Naive thymus-derived CD4-positive, alpha-beta T cell (primary cell): ENCODE data around the gene PRR14. TPM values are rescaled to one million over a fixed set of nuclear protein-coding genes. Genes with fewer than 3 reads are reported as not detected.

Experiments used
- ATAC-seq: fragments of 150-1000 bp; cut with Tn5 transposase; 2 replicates; pipeline ENCODE4 v1.10.0; 2021; ENCODE audit warnings: mild to moderate bottlenecking, moderate library complexity
- CTCF ChIA-PET: fragments of 350-600 bp; sonication (Branson Sonifier 250); formaldehyde crosslinking; loops from one replicate; lab custom pipeline; 2021; ENCODE audit warnings: antibody characterized with exemption; lab: Charles Lee
- POLR2A ChIA-PET: fragments of 350-600 bp; sonication (Branson Sonifier 250); formaldehyde crosslinking; loops from one replicate; lab custom pipeline; 2021; ENCODE audit warnings: antibody characterized with exemption, inconsistent platforms; lab: Charles Lee
- DNase-seq, 9 donors: peaks; one replicate each; pipeline versions ENCODE4 v3.0.0 to v3.0.0-alpha.2; 2020 to 2022; ENCODE audit warnings: mixed read lengths in 1 of 9
- H3K27ac ChIP-seq: one replicate; pipeline ENCODE4 v1.7.0; 2013; ENCODE audit warnings: mild to moderate bottlenecking, low read depth, low read length, moderate library complexity
- H3K27me3 ChIP-seq, 2 donors: one replicate each; pipeline ENCODE4 v1.7.0; 2013; ENCODE audit warnings: low read length in 2 of 2, mild to moderate bottlenecking in 2 of 2, moderate library complexity in 2 of 2; ENCODE audit not compliant: control insufficient read depth in 2 of 2, insufficient read depth in 2 of 2
- H3K36me3 ChIP-seq, 3 experiments: 1 replicate in 2 of 3; 2 replicates in 1 of 3; pipeline ENCODE4 v1.7.0; 2013; ENCODE audit warnings: low read length in 3 of 3, mild to moderate bottlenecking in 3 of 3, moderate library complexity in 1 of 3; ENCODE audit not compliant: insufficient read depth in 3 of 3, control insufficient read depth in 2 of 3
- H3K4me1 ChIP-seq, 2 donors: one replicate each; pipeline ENCODE4 v1.7.0; 2013; ENCODE audit warnings: low read length in 2 of 2, mild to moderate bottlenecking in 2 of 2, moderate library complexity in 1 of 2; ENCODE audit not compliant: control insufficient read depth in 2 of 2, insufficient read depth in 2 of 2
- H3K4me3 ChIP-seq: 2 replicates; pipeline ENCODE4 v1.7.0; 2013; ENCODE audit warnings: mild to moderate bottlenecking, low read length
- H3K9me3 ChIP-seq, 3 experiments: 1 replicate in 2 of 3; 2 replicates in 1 of 3; pipeline ENCODE4 v1.7.0; 2013; ENCODE audit warnings: low read length in 3 of 3; ENCODE audit not compliant: control insufficient read depth in 2 of 3
- H3K27ac Mint-ChIP-seq, 9 donors: one replicate each; pipeline ENCODE4 v1.8.0; 2020 to 2022; ENCODE audit warnings: mixed read lengths in 9 of 9, mild to moderate bottlenecking in 8 of 9, moderate library complexity in 5 of 9, inconsistent platforms in 2 of 9
- H3K27me3 Mint-ChIP-seq, 5 donors: one replicate each; pipeline ENCODE4 v1.8.0; 2021 to 2022; ENCODE audit warnings: mixed read lengths in 5 of 5, mild to moderate bottlenecking in 1 of 5
- H3K36me3 Mint-ChIP-seq, 5 donors: one replicate each; pipeline ENCODE4 v1.8.0; 2020 to 2022; ENCODE audit warnings: mixed read lengths in 5 of 5, mild to moderate bottlenecking in 3 of 5, inconsistent platforms in 1 of 5
- H3K4me1 Mint-ChIP-seq, 7 donors: one replicate each; pipeline ENCODE4 v1.8.0; 2020 to 2022; ENCODE audit warnings: mixed read lengths in 7 of 7, mild to moderate bottlenecking in 3 of 7, inconsistent platforms in 1 of 7
- H3K4me3 Mint-ChIP-seq, 10 donors: one replicate each; pipeline ENCODE4 v1.8.0; 2020 to 2022; ENCODE audit warnings: mild to moderate bottlenecking in 10 of 10, mixed read lengths in 10 of 10, moderate library complexity in 6 of 10, inconsistent platforms in 2 of 10
- H3K9me3 Mint-ChIP-seq, 11 donors: one replicate each; pipeline ENCODE4 v1.8.0; 2020 to 2022; ENCODE audit warnings: mixed read lengths in 11 of 11, mild to moderate bottlenecking in 4 of 11, inconsistent platforms in 1 of 11, moderate library complexity in 1 of 11
- intact Hi-C, 2 donors: fragments of 100-400 bp; cut with micrococcal nuclease; formaldehyde crosslinking; loops; one replicate each; pipeline ENCODE4 v1.15.1; 2023
- polyA plus RNA-seq, 2 donors: library from polyadenylated mRNA; unstranded; fragments of 300-500 nt; fragmentation: Illumina TruSeq; gene quantifications; one replicate each; pipeline ENCODE4 v1.2.3, GENCODE V29; 2021
- total RNA-seq, 6 experiments: library from RNA in 5 of 6; stranded (reverse) in 5 of 6; gene quantifications; 1 replicate in 5 of 6; 2 replicates in 1 of 6; pipeline ENCODE4 v1.2.3 and lab custom pipeline; 2021 to 2026

The PRR14 gene
- total RNA-seq (10 to 100 TPM; 57.6 to 91.9 (median 82.5) TPM), polyA plus RNA-seq (10 to 100 TPM; 13.3 to 20.9 TPM), total RNA-seq (lab: John Stamatoyannopoulos, UW) (41.9 reads per million, percentile 67 among the genes with 10 or more reads in this experiment)

DNA sequence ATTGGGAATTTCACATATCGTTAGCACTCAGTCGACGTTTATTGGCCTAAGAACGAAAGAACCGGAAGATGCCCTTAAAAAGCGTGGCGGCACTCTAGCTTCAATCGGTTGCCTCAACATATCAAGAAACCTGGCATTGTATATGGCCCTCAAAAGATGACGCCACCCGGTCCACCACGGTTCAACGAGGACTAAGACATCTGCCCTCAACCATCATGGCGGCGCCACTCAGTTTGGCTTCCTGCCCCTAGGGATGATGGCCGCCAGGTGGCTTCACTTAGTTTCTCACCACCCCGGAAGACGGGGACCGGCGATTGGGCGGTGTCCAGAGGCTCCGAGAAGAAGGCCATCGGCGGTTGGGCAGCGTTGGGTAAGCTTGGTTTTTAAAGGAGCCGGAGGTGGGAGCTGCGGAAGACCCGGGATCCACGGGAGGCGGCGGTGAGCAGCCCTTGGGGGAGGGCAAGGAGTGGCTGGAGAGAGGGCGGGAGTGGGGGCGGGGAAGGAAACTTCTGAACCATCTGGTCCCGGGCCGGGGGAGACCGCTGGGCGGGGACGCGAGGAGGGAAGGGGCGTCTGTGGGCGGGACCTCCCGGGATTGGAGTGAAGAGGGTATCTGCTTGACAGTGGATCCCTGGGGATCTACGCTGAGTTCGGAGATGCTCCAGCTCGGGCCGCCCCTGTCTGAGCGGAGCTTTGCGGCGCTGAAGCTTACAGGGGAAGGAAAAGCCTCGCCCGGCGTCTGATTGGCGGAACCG, at the start of gene PRR14:
Gene PRR14 (plus strand): TSS at position 592 of the 755 bp plus-strand sequence. CDS start 686 bp downstream, outside the sequence.
- H3K4me1 Mint-ChIP-seq: peaks cover 19 to 39% (median 22%) of the 10 kb centered on the region in 7 donors
- DNase-seq: peak; percentile 87 to 99 (median 96)
- Histone ChIP-seq H3K9me3 (no peaks in the 10 kb centered on the region), H3K4me3 (peak within 1 kb of the TSS; percentile 100), H3K27me3 (no peaks in the 10 kb centered on the region), H3K27ac (peak within 1 kb of the TSS; percentile 90), H3K4me1 (peaks cover 9 to 10% of the 10 kb centered on the region in 2 donors), H3K36me3 (peaks cover 5 to 37% (median 7%) of the 10 kb centered on the region in 3 experiments)
- intact Hi-C loops: loop anchor here (1.0 to 10.0 kb wide), 21 partner anchors 8 to 556 kb away; partner anchors contain the start of genes DCTPP1 (in 2 of the 2), FBRS (in 2 of the 2), ZNF689 (in 2 of the 2) and CFAP119 (in 1 of the 2)
- H3K27me3 Mint-ChIP-seq: peaks cover 0 to 3% (median 0%) of the 10 kb centered on the region in 5 donors
- peak within 1 kb of the TSS; percentile 95 to 99 (median 98) for H3K27ac Mint-ChIP-seq
- H3K36me3 Mint-ChIP-seq: peaks cover 0 to 15% (median 3%) of the 10 kb centered on the region in 5 donors
- POLR2A ChIA-PET: interaction anchor here (0.7 to 2.7 kb wide), 28 partner anchors 9 to 530 kb away, joined by 3 to 49 read pairs (median 4); partner anchors contain the start of genes CORO1A, FBRS, SRCAP and ZNF688
- no peaks in the 10 kb centered on the region for H3K9me3 Mint-ChIP-seq
- H3K4me3 Mint-ChIP-seq: peak within 1 kb of the TSS; percentile 86 to 100 (median 98)
- CTCF ChIA-PET: interaction anchor here (0.6 to 2.8 kb wide), 11 partner anchors 9 to 860 kb away, joined by 3 to 25 read pairs (median 3); partner anchors contain the start of genes KIF22 and ZNF747
- ATAC-seq: peak; percentile 93

DNA sequence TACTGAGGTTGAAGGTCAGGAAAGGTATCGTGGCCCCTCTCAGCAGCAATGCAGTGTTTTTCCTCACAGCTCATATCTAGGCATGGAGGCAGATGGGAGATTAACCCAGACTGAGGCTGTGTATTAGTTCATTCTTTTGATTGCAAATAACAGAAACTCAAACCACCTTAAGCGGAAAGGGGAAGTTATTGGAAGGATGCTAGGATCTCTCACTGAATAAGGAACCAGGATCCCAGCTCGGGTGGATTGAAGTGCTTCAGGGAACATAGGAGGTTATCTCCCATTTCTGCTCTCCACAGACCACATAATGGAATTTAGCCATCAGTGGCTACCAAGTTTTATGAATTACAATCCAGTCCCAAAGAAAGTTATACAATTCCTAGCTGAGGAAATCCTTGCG, 48.8 kb upstream of the PRR14 start:
- intact Hi-C loops: no loop called here
- H3K36me3 Mint-ChIP-seq: peaks cover 4 to 28% (median 11%) of the 10 kb centered on the region in 5 donors
- no peaks in the 10 kb centered on the region for H3K9me3 Mint-ChIP-seq
- H3K27me3 Mint-ChIP-seq: no peaks in the 10 kb centered on the region
- DNase-seq: no peak
- ChIA-PET CTCF (interaction anchor here (1.3 kb wide), 1 partner anchor 10 kb away, joined by 4 read pairs; no protein-coding TSS in a partner anchor), POLR2A (interaction anchor here (0.7 to 2.0 kb wide), 3 partner anchors 23 to 77 kb away, joined by 3 to 7 read pairs (median 5); partner anchors contain the start of gene ZNF688)
- H3K4me1 Mint-ChIP-seq: peaks cover 0 to 11% (median 8%) of the 10 kb centered on the region in 7 donors
- no peak for ATAC-seq
- Histone ChIP-seq H3K36me3 (peaks cover 0 to 42% (median 7%) of the 10 kb centered on the region in 3 experiments), H3K27me3 (no peaks in the 10 kb centered on the region), H3K9me3 (no peaks in the 10 kb centered on the region), H3K4me3 (no peak overlapping the region), H3K4me1 (no peaks in the 10 kb centered on the region), H3K27ac (no peak overlapping the region)
- H3K4me3 Mint-ChIP-seq: no peak overlapping the region
- H3K27ac Mint-ChIP-seq: peak overlapping the region in 2 of 9 donors; percentile 10 to 55

- no peak overlapping the region for H3K4me3 ChIP-seq
- Mint-ChIP-seq H3K27me3 (no peaks in the 10 kb centered on the region), H3K4me3 (no peak overlapping the region), H3K4me1 (peaks cover 0 to 15% (median 11%) of the 10 kb centered on the region in 7 donors), H3K27ac (no peak overlapping the region), H3K9me3 (no peaks in the 10 kb centered on the region), H3K36me3 (peaks cover 4 to 28% (median 11%) of the 10 kb centered on the region in 5 donors)
- ChIA-PET CTCF (interaction anchor here (0.6 to 1.3 kb wide), 2 partner anchors 9 to 32 kb away, joined by 3 to 4 read pairs; no protein-coding TSS in a partner anchor), POLR2A (interaction anchor here (0.5 to 1.4 kb wide), 5 partner anchors 10 to 87 kb away, joined by 3 to 4 read pairs (median 3); partner anchors contain the start of gene ZNF688)
- intact Hi-C loops: no loop called here
- no peak overlapping the region for H3K27ac ChIP-seq
- H3K9me3 ChIP-seq: no peaks in the 10 kb centered on the region
- ATAC-seq (peak; percentile 49), DNase-seq (no peak)
- peaks cover 0 to 48% (median 7%) of the 10 kb centered on the region in 3 experiments for H3K36me3 ChIP-seq
- H3K27me3 ChIP-seq: no peaks in the 10 kb centered on the region
- no peaks in the 10 kb centered on the region for H3K4me1 ChIP-seq
Observed at GRCh38 chr16:30602616-30603277, 48.0 kb upstream of the PRR14 start.

DNA sequence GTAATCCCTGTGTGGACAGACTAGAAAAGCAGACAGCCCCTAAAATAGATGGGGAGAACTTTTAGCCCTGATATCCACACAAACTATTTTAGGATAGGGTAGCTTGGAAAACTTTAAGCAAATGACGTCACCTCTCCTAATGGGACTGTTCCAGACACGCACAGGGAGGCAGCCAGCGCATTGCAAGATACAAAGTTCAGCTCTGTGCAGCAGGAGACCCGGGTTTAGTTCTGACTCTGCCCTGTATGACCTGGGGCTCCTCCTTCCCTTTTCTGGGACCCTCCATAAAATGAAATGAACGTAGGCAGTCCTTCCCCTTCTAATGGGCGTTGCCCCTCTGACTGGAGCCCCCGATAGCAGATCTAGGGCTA, 46.8 kb upstream of the PRR14 start:
- no peak overlapping the region for H3K4me3 ChIP-seq
- peaks cover 2 to 15% (median 12%) of the 10 kb centered on the region in 7 donors for H3K4me1 Mint-ChIP-seq
- ChIA-PET CTCF (interaction anchor here (1.2 kb wide), 1 partner anchor 145 kb away, joined by 3 read pairs; no protein-coding TSS in a partner anchor), POLR2A (interaction anchor here (0.8 to 1.4 kb wide), 2 partner anchors 9 to 43 kb away, joined by 3 to 4 read pairs; no protein-coding TSS in a partner anchor)
- H3K36me3 ChIP-seq: peaks cover 0 to 54% (median 7%) of the 10 kb centered on the region in 3 experiments
- H3K27ac ChIP-seq: no peak overlapping the region
- H3K4me3 Mint-ChIP-seq: no peak overlapping the region
- H3K4me1 ChIP-seq: peaks cover 4% of the 10 kb centered on the region in 2 donors
- H3K27ac Mint-ChIP-seq: no peak overlapping the region
- no peaks in the 10 kb centered on the region for H3K9me3 ChIP-seq
- DNase-seq: no peak
- H3K9me3 Mint-ChIP-seq: no peaks in the 10 kb centered on the region
- peaks cover 4 to 28% (median 11%) of the 10 kb centered on the region in 5 donors for H3K36me3 Mint-ChIP-seq
- no peaks in the 10 kb centered on the region for H3K27me3 ChIP-seq
- H3K27me3 Mint-ChIP-seq: no peaks in the 10 kb centered on the region
- ATAC-seq: no peak
- intact Hi-C loops: no loop called here

DNA sequence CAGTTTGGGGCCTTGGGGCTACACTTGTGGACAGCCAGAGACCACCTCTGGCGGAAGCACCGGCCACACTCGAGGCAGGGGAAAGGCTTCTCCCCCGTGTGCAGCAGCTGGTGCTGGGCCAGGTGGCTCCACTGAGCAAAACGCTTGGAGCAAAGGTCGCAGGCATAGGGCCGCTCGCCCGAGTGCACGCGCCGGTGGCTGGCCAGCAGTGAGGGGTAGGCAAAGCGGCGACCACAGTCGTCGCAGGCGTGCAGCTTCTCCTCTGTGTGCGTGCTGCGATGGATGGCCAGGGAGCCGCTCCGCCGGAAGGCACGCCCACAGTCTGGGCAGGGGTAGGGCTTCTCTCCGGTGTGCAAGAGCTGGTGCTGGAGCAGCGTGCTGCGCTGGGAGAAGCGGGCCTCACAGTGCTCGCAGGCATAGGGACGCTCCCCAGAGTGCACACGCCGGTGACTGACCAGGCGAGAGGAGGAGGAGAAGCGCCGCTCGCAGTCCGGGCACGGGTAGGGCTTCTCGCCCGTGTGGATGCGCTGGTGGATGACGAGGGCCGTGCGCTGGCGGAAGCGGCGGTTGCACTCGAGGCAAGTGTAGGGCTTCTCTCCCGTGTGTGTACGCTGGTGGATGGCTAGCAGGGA, 46.3 kb upstream of the PRR14 start:
- CTCF ChIA-PET: interaction anchor here (1.2 kb wide), 1 partner anchor 146 kb away, joined by 3 read pairs; no protein-coding TSS in a partner anchor

More for the DNA sequence above, 46.3 kb upstream of the PRR14 start:
- H3K36me3 ChIP-seq: peaks cover 0 to 54% (median 7%) of the 10 kb centered on the region in 3 experiments
- no peaks in the 10 kb centered on the region for H3K27me3 ChIP-seq
- no peak overlapping the region for H3K4me3 ChIP-seq
- H3K4me3 Mint-ChIP-seq: no peak overlapping the region
- no peaks in the 10 kb centered on the region for H3K27me3 Mint-ChIP-seq
- H3K4me1 ChIP-seq: peaks cover 8 to 9% of the 10 kb centered on the region in 2 donors
- H3K4me1 Mint-ChIP-seq: peaks cover 5 to 19% (median 16%) of the 10 kb centered on the region in 7 donors
- POLR2A ChIA-PET: interaction anchor here (0.7 to 0.8 kb wide), 2 partner anchors 16 to 43 kb away, joined by 3 to 4 read pairs; no protein-coding TSS in a partner anchor
- ATAC-seq: no peak
- intact Hi-C loops: no loop called here
- H3K9me3 Mint-ChIP-seq: no peaks in the 10 kb centered on the region
- no peak for DNase-seq
- H3K9me3 ChIP-seq: no peaks in the 10 kb centered on the region
- peaks cover 4 to 28% (median 11%) of the 10 kb centered on the region in 5 donors for H3K36me3 Mint-ChIP-seq
- H3K27ac Mint-ChIP-seq: no peak overlapping the region
- H3K27ac ChIP-seq: no peak overlapping the region
